ENCODE data around the gene CA4.
"Not testable (repeated sequence)": the region's sequence is repeated elsewhere in the genome, so short reads cannot be mapped to it uniquely, and the experiment has no call there.

The CA4 gene

DNA sequence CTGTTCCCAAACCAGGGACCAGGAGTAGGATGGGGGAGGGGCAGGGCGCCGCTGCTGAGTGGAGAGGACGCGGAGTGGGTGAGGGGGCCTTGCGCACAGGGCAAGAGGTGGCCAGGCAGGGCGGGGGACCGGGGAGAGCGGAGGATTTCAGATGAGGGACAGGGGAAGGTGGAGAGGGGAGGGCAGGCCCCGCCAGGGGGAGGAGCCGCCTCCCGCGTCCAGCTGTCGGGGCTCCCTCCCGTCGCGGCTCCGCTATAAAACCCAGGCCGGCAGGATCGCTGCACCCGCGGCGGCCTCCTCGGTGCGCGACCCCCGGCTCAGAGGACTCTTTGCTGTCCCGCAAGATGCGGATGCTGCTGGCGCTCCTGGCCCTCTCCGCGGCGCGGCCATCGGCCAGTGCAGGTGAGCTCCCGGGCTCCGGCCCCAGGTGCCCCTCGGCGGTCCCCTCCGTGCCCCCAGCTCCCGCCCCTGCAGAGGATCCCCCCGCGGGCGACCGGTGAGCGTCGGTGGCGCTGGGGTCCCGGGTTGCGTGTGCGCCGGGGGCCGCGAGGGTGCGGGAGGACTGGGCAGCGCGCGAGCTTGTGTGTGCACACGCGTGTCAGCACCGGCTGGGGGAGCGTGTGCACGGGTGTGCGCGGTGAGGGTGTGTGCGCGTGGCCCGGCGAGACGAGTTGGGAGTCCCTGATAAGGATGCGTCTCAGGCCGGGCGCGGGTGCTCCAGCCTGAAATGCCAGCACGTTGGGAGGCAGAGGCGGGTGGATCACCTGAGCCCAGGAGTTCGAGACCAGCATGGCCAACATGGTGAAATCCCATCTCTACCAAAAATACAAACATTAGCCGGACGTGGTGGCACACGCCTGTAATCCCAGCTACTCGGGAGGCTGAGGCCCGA lies at the start of gene CA4:
Gene CA4 (plus strand): TSS at position 283 of the 892 bp plus-strand sequence. CDS start 62 bp downstream, at position 345.
- DNase-seq (ENCODE audit: low spot score) = no peak

DNA sequence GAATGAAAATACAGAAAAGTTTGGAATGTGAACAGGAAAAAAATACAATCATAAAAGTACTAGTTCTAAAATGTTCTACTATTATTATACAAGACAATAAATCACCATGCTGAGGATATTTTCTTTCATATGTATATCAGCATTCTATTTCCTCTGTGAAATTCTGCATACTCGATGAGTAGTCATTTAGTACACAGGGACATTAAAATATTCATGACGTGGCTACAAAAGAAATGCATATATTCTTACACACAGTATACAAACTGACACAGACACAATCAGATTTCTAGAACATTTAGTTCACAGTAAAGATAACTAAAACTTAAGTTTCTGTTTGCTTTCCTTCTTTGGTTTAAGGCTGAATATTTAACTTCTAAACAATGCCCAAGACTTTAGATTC lies 49.2 kb upstream of the CA4 start:
- DNase-seq (ENCODE audit: low spot score) = not testable (repeated sequence)

DNA sequence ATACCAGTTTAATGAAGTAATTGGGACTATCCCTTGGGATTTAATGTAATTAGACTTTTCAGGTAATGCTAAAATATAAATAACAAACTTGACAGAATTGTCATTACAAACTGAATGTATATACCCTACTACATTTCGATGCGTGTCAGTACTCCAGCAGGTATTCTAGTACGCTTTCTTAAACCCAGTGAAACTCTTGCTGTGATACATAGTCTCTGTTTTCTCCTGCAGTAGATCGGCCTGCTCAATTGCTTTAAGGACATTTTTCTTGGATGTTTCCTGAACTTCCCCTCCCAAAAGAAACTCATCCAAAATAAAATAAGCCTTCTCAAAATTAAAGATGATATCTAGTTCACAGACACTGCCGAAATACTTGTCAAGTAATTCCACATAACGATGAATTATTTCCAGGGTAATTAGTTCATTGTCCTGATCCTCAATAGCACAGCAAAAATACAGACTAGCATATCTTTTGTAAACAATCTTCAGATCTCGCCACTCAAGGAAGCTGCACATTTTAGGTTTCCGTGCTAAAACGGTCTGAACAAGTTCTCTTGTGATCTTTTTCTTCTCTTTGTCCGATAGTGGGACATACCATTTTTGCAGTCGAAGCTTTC lies 47.6 kb upstream of the CA4 start:
- DNase-seq (ENCODE audit: low spot score) = not testable (repeated sequence)

DNA sequence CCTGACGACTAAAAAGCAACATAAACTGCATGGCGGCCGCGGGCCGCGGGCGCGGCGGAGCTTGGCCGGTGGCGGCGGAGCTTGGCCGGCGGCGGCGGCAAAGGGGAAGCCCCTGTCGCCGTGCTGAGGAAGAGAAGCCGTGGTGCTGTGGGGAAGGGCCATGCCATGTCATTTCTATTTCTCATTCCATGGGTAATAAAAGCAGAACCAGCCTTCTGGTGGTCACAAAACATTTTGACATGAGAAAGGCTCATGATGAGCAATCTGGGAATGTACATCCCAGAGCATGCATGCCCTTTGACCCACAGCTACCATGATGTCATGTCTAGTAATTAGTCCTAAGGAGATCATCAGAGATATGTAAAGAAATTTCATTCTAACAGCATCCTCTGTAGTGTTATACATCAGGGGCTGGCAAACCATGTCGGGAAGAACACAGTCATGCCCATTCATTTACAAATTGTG lies 47.1 kb upstream of the CA4 start:
- DNase-seq (ENCODE audit: low spot score) = peak; percentile 41

DNA sequence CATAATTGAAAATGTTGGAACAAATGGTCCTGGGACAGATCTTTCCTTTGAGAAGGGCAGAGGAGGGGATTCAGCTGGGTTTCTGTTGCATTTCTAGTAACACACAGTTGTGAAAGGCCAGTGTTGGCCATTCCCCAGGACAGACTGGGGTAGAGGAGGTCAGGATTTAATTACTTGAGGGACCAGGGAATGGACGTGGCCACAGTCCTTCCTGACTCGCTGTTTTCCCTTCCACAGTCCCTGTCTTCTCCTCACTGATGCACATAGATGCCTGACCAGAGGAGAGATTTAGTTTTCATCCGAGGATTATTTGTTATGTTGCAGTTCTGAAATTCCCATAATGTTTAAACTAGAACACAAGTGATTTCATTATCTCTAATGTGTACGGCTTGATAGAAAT lies 45.8 kb upstream of the CA4 start:
- no peak for DNase-seq (ENCODE audit: low spot score)

DNA sequence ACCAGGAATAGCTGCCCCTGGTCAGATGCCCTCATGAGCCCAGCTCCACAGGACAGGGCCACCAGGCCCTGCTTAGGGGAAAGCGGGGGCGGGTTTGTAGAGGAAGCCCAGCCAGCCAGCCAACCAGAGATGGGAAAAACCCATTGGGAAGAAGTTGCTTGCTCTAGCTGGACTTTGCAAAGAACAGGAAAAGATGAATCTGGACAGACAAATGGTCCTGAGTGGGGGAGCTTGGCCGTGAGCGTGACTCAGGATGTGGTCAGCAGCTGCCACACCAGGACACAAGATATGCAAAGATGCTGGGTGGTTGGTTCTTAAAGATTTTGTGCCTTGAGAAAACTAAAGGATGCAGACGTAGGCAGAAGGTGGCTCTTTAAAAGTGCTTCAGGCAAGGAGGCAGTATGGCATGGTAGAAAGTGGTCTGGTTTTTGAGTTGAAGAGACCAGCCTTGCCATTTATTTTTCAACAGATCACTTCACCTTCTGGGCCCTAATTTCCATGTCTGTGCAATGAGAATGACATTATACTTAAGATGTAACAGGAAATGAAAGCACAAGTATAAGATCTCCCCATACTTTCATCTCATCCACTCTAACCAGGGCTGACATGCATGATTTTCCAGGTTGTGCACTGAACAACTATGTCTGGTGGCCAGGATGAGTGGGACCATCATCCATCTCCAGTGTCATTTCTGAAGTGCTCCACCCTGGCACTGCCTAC lies 43.3 kb upstream of the CA4 start:
- peak; percentile 59 for DNase-seq (ENCODE audit: low spot score)

DNA sequence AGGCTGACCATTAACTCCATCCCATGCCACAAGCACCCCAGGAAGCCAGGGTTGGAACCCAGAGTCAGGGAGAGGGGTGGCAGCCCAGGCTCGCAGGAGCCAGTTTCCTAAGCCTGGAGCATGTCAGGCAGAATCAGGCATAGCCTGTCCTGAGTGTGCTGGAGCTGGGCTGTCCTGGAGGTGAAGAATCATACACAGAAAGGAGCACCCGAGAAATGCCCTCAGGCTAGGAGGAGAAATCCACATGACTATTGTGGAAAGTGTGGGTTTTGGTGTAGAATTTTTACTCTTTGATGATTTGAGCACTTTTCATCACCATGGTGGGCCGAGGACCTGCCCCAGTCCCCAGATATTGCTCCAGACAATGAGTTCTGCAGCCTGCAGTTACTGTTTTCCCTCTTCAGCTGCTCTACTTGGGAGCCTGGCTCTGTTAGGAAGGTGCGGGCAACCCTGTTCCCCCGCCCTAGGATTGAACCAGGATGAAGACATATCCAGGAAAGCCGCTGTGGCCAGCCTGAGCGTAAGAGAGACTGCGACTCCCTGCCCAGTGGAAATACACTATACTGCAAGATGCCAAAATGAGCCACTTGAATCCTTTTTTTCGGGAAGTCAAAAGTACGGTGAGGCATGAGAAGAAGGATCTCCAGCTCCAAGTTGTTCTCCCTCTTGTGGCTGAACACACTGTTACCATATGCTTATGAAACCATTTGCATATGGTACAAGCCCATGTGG lies 42.1 kb upstream of the CA4 start:
- DNase-seq (ENCODE audit: low spot score) = no peak

DNA sequence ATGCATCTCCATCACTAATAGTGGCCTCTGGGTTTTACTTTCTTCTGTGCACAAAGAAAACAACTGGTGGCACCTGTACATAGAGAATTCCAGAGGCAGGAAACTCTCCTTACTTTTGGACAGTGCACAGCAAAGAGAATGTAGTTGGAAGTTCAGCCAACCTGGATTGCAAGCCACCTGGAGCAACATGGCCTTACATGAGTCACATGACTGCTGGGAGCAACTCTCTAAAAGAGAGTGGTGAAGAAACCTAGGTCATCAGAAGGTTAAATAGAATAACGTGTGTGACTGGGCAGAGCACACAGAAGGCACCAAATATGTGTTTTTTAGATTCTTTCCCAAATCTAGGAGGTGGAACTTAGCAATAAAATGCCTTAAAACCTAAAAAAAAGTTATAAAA lies 41.5 kb upstream of the CA4 start:
- not testable (repeated sequence) for DNase-seq (ENCODE audit: low spot score)

DNA sequence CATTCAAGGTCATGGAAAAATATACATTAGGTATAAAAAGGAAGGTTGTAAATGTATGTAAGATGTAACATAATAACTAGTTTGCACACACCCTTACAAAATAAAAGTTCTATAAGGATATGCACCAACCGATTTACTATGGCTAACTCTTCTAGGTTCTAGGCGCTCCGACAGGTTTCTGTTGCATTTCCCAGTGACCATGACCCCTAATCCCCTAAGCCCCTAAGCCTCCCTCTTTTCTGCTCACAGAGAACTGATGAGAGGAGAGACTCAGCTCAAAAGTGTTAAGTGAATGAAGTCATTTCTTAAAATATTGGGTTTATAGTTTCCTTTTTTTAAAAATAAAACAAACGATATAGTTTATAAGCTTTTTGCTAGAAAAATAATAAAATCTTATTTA lies 41.1 kb upstream of the CA4 start:
- no peak for DNase-seq (ENCODE audit: low spot score)

DNA sequence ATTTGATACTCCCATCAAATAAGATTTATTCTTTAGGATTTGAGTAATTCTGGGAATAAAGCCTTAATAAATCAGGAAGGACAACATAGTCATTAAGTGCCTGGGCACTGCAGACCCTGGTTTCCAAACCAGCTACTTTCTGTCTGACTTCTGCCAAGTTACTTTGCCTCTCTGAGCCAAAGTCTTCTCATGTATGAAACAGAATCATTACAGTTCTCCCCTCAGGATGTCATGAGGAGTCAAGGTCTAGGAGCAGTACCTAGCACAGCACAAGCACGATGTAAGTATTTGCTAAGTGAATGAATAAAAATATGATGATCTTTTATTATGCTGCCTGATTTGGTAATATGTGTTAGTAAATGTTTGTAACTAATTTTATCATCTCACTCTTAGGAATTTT lies 40.6 kb upstream of the CA4 start:
- no peak for DNase-seq (ENCODE audit: low spot score)

DNA sequence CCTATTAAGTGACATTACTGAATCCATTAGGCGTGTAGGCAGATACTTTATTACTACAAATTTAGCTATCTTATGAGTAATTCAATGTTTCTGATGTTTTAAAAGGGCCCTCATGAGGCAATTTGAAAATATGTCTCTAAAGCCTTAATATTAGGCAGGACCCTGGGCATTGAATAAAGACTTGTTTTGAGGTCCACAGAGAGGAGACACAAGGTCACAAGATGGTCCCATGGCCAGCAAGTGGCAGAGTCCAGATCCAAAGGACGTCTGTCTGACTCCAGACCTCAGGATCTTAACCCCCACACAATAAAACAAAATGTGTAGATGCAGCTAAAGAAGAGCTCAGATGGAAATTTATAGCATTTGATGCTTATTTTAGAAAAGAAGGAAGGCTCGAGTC lies 39.2 kb upstream of the CA4 start:
- no peak for DNase-seq (ENCODE audit: low spot score)

DNA sequence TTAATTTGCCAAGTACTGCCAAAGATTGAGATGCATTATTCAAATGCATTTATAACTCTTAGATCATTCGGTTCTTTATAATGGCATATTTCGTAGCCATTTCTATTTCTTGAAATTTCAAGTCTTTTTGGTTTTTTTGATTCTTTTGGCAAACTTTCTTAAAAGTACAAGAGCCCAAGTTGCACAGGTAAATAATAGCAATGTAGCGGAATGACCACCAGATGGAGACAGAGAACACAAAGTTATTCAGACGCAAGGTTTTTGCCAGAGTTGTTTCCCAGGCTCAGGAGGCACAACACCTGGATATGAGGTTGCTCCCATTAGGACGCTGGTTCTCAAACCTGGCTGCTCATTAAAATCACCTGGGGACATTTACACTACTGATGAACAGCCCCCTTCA lies 38.1 kb upstream of the CA4 start:
- DNase-seq (ENCODE audit: low spot score) = not testable (repeated sequence)

DNA sequence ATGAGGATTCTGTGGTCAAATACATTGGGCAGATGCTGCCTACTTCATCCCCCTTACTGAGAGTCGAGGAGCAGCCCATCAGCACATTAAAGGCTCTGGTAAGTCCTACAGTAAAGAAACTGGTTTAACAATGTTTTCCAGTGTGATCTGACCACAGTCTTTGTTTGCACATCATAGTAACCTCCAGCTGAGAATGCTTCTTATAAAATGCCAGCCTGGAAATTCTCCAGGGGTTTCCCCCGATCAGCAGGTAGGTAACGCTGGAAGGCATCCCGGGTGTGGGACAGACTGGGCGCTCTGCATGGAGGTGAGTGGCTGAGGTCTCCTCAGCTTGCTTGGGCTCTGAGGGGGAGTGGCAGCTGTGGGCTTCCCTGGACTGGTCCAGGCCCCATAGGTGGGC lies 34.4 kb upstream of the CA4 start:
- not testable (repeated sequence) for DNase-seq (ENCODE audit: low spot score)

DNA sequence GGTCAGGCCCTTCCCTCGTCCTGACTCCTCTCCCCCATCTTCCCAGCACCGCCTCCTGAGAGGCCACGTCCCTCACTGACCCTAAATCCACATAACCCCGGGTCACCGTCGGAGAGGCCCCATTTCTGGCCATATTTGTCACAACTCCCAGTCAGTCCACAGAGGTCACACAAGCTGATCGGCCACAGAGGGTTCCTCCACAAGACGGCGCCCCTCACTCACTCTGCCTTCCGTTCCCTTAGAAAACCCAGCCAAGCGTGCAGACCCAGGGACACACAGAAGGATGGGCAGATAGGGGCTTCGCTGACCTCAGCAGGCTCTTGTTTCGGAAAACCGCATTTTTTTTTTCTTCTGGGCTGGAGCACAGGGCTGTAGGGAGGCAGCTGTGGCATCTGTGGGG lies 33.6 kb upstream of the CA4 start:
- not testable (repeated sequence) for DNase-seq (ENCODE audit: low spot score)

DNA sequence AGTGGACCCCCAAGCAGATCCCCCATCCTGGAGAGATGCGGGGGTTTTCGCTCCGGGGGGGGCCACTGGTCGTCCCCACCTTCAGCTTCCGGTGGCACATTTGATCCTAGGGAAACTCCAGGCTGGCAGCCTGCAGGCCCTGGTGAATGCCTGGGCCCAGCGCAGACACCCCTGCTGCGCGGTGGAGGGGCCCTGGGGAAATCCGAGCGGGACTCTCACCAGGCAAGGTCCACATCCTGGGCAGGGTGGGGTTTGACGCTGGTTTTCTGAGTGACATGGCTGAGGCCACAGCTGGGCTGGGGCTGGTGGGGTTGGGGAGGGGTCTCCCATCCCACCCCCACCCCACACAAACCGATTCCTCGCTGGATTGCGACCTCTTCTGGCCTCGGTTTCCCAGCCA lies 30.6 kb upstream of the CA4 start:
- not testable (repeated sequence) for DNase-seq (ENCODE audit: low spot score)

DNA sequence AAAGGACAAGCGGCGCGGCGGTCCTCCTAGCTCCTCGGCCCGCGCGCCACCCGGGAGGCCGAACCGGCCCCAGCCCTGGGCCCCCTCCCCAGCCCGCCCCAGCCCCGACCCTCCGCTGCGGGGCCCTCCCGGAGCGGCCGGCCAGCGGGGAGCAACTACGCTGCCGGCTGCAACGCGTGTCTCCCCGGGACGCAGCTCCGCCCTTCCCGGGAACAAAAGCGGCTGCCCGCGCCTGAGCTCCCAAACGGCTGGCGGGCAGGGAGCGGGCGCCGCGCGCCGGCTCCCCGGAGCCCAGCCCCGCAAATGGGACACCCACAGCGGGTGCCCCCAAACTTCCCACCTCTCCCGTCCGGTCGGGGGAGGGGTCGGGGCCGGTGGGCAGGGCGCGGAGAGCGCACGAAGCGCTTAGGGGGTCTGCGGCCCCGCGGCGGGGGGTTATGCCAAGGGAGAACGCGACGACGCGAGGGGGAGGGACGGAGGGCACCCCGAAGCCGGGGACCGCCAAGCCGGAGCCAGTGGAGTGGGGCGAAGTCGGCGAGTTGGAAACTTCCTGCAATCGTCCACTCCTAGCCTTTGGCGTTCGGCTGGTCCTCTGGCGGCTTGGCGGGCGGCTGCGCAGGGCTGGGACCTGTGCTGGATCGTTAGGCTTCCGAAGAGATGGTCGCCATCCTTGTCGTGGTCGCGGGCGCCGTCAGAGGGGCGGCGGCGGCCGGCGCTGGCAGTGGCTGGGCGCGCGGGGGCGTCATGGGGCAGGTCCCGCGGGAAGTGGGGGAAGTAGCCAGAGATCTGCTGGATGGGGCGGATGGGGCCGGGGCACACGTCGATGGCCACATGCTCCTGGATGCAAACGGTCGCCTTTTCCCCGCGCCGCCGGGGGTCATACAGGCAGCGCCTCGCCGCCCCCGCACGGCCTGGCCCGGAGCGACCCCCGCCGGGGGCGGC lies 29.7 kb upstream of the CA4 start:
- DNase-seq (ENCODE audit: low spot score) = not testable (repeated sequence)

DNA sequence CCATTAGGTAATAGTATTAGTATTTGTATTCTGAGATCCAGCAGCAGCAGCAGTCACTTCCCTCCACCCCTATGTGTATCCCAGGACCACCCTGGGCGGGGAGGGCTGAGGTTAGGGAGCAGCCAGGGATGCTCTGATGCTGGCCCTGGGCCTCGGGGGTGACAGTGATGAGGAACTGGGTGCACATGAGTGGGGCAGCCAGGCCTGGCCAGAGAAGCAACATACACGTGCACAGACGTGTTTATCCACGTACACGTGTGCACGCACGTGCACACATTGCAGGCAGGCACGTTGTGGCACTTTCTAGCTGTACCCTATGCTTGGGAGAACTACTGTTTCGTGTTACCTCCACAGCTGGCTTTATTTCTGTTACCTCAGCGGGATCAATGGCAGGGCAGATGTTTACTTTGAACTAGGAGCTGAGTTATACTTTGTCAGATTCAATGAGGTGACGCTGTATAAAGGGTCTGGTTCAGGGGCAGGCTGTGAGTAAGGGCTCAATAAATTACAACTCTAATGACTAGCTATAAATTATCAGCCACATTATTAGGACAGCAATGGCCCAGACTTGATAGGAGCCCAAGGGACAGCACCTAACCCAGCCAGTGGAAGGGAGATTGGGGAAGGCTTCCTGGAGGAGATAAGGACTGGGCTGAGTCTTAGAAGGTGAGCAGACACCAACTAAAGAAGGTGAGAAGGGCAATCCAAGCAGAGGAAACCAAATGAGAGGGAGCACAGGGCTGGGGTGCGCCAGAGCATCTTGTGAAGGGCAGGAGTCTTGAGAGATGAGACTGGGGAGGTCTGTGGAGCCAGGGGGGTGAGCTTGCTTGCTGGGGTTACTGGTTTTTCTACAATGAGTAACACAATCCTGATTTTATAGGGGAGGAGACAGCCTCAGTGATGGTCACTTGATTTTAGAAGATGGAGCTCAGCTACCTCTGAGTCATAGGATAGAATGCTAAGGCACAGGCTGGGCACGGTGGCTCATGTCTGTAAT lies 22.4 kb upstream of the CA4 start:
- DNase-seq (ENCODE audit: low spot score) = no peak

DNA sequence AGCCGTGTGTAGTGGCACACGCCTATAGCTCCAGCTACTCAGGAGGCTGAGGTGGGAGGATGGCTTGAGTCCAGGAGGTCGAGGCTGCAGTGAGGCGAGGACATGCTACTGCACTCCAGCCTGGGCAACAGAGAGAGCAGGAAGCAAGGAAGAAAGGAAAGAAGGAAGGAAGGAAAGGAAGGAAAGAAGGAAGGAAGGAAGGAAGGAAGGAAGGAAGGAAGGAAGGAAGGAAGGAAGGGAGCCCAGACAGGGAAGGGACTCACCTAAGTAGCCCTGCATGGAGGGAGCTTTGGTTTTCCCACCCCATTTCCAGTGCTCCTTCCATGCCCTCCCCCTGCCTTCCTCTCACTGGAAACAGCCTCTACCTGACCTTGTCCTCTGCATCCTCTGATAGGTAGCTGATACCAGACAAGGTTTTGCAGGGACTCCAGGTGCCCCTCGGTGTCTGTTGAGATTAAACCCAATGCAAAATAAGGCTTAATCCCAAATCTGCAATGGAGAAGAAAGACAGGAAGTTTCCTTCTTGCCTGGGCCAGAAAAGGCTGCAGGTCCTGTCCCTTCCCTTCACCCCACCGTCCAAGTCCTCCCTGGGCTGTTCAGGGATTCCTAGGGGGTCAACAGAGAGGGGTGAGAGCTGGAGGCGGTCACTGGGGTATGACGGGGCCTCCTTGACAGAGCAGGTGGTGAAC lies 21.5 kb upstream of the CA4 start:
- no peak for DNase-seq (ENCODE audit: low spot score)

DNA sequence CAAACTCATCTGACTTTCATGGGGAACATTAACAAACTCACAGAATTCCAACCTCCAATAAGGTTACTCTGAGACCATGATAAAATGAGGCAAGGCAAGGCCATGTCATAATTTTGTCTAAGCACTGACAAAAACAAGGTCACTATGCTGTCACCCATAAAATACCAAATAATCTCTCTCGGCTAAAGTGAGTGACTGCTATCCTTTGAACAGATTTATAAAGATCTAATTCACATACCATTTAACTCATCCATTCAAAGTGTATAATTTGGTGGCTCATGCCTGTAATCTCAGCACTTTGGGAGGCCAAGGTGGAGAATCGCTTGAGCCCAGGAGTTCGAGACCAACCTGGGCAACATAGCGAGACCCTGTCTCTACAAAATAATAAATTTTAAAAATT lies 20.6 kb upstream of the CA4 start:
- no peak for DNase-seq (ENCODE audit: low spot score)
